Inferior parietal cortex (tissue), 1 donor: ENCODE data around the gene GABPB2.
A peak's percentile ranks its signal among the peaks of the same experiment; 100 is the strongest.

Source experiments
- DNase-seq: peaks from one replicate; pipeline ENCODE4 v3.0.0-alpha.2; 2016; ENCODE audit errors: extremely low spot score

Gene GABPB2

GRCh38 chr1:151164732-151165280 lies 94.2 kb downstream of the GABPB2 start:
- DNase-seq: no peak

- peak; percentile 42 for DNase-seq
Observed at GRCh38 chr1:151165281-151165737, 94.7 kb downstream of the GABPB2 start.

GRCh38 chr1:151165738-151166504 lies 95.4 kb downstream of the GABPB2 start, which contains the start of the genes LYSMD1 and SCNM1:
Gene LYSMD1 (minus strand): TSS chr1:151165902. CDS start chr1:151165258, 644 bp downstream.
Gene SCNM1 (plus strand): TSS chr1:151166144. CDS start chr1:151166153, 9 bp downstream.
- peak; percentile 100 for DNase-seq

GRCh38 chr1:151166505-151166956 lies 96.0 kb downstream of the GABPB2 start:
- DNase-seq: no peak

- DNase-seq: no peak
Observed at GRCh38 chr1:151167116-151167515, 96.6 kb downstream of the GABPB2 start.

GRCh38 chr1:151171190-151171589 lies 100.6 kb downstream of the GABPB2 start:
- no peak for DNase-seq
